Lower leg skin (tissue), 3 donors: ENCODE data around the gene TRIO.

Experiments used
- CTCF ChIP-seq, 3 donors: fragments of 450-650 bp; IDR thresholded peaks; one replicate each; pipeline ENCODE4 v1.5.1; 2016; ENCODE audit warnings: antibody characterized with exemption in 3 of 3, mild to moderate bottlenecking in 3 of 3, moderate library complexity in 2 of 3
- POLR2A ChIP-seq, 2 donors: fragments of 450-650 bp; IDR thresholded peaks; one replicate each; pipeline ENCODE4 v1.6.1; 2016 to 2017; ENCODE audit warnings: antibody characterized with exemption in 2 of 2, mild to moderate bottlenecking in 1 of 2, moderate library complexity in 1 of 2

GRCh38 chr5:14226992-14227391 is 83.8 kb downstream of the TRIO start:
- TF ChIP-seq POLR2A (IDR thresholded peaks at IDR 0.05) (no peak), CTCF (IDR thresholded peaks at IDR 0.05) (no peak)
